Measurements from ENCODE around the gene JPT2.

JPT2 gene

DNA sequence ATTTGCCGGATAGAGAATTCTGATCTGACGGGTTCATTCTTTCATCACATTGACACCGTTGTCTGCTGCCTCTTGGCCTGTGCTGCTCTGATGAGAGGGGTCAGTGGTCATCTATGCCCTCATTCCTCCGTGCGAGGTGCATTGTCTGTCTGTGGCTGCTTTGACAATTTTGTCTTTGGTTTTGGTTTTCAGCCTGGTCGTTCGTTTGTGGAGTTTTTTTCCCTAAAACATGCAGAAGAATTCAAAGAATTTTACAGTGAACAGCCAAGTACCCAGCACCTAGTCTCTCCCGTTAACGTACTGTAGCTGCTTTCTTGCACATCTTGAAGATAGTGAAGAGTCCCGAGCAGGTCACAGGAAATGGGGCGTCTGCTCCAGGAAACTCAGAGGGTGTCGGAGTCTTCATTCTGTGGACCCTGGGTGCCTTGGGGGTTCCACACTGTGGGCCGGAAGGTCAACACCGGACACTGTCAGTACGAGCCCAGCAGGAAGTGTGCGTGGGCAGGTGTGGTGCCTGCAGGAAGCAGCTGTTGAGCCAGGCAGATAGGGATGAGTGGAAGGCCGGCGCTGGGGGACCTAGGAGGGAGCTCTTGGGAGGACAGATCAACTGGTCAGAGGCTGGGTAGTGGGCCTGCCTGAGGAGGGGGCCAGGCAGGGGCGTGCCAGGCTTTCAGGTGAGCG is 37.7 kb upstream of the JPT2 start (continued):
- TF ChIP-seq, protein P1, sequence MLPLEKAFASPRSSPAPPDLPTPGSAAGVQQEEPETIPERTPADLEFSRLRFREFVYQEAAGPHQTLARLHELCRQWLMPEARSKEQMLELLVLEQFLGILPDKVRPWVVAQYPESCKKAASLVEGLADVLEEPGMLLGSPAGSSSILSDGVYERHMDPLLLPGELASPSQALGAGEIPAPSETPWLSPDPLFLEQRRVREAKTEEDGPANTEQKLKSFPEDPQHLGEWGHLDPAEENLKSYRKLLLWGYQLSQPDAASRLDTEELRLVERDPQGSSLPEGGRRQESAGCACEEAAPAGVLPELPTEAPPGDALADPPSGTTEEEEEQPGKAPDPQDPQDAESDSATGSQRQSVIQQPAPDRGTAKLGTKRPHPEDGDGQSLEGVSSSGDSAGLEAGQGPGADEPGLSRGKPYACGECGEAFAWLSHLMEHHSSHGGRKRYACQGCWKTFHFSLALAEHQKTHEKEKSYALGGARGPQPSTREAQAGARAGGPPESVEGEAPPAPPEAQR (tag by site-specific recombination; IDR thresholded peaks at IDR 0.05): no peak
- no peak for TF ChIP-seq ZNF555 (tag by site-specific recombination; conservative IDR thresholded peaks at IDR 0.05)
- TF ChIP-seq ZNF302 (tag by site-specific recombination; IDR thresholded peaks at IDR 0.05; ENCODE audit: low read depth): no peak
- TF ChIP-seq ZNF776 (tag by site-specific recombination; IDR thresholded peaks at IDR 0.05; ENCODE audit: borderline replicate concordance): no peak
- TF ChIP-seq, protein P2, sequence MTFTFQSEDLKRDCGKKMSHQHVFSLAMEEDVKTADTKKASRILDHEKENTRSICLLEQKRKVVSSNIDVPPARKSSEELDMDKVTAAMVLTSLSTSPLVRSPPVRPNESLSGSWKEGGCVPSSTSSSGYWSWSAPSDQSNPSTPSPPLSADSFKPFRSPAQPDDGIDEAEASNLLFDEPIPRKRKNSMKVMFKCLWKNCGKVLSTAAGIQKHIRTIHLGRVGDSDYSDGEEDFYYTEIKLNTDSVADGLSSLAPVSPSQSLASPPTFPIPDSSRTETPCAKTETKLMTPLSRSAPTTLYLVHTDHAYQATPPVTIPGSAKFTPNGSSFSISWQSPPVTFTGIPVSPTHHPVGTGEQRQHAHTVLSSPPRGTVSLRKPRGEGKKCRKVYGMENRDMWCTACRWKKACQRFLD (tag by site-specific recombination; IDR thresholded peaks at IDR 0.05): no peak
- no peak for TF ChIP-seq SCRT1 (tag by site-specific recombination; IDR thresholded peaks at IDR 0.05; ENCODE audit: borderline replicate concordance)
- no peak for TF ChIP-seq ZNF530 (tag by site-specific recombination; IDR thresholded peaks at IDR 0.05; ENCODE audit: low read depth)
- TF ChIP-seq, protein P3, sequence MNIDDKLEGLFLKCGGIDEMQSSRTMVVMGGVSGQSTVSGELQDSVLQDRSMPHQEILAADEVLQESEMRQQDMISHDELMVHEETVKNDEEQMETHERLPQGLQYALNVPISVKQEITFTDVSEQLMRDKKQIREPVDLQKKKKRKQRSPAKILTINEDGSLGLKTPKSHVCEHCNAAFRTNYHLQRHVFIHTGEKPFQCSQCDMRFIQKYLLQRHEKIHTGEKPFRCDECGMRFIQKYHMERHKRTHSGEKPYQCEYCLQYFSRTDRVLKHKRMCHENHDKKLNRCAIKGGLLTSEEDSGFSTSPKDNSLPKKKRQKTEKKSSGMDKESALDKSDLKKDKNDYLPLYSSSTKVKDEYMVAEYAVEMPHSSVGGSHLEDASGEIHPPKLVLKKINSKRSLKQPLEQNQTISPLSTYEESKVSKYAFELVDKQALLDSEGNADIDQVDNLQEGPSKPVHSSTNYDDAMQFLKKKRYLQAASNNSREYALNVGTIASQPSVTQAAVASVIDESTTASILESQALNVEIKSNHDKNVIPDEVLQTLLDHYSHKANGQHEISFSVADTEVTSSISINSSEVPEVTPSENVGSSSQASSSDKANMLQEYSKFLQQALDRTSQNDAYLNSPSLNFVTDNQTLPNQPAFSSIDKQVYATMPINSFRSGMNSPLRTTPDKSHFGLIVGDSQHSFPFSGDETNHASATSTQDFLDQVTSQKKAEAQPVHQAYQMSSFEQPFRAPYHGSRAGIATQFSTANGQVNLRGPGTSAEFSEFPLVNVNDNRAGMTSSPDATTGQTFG (tag by site-specific recombination; IDR thresholded peaks at IDR 0.05; ENCODE audit: borderline replicate concordance): no peak
- no peak for TF ChIP-seq ZNF175 (tag by site-specific recombination; IDR thresholded peaks at IDR 0.05)

DNA sequence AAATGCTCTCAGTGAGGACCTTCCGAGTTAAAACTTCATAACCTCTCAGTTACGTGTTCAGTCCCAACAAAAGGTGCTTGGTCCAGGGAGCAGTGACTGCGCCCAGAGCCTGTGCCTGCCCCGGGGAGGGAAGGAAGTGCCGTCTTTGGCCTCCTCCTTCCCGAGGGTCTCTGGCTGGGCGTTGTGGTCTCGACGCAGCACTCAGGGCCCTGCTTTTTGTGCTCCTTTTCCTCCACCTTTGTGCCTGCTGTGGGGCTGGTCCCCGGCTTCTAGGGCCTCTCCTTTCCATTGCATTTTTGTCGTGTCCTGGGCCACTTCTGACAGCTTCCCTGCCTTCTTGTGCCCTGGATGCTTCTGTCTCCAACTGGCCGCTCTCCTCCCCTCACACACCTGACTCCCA is 36.8 kb upstream of the JPT2 start:
- peaks cover 2% of the 10 kb centered on the region; the same call in 1 of the 2 replicates for H3K4me1 ChIP-seq (ENCODE audit: control insufficient read depth, insufficient read depth, low read length)
- peaks cover 11 to 97% of the 10 kb centered on the region in 2 experiments; a peak in 2 of 3 replicates for H3K36me3 ChIP-seq (ENCODE audit: control insufficient read depth in 2 of 2, insufficient read depth in 1 of 2, low read length in 2 of 2)
- H3K4me3 ChIP-seq (ENCODE audit: low read depth, low read length): no peak overlapping the region
- H3K27ac ChIP-seq (ENCODE audit: extremely low read depth, low read depth, low read length): no peak overlapping the region
- CTCF ChIA-PET: no interaction called here
- H3K9me3 ChIP-seq (ENCODE audit: control insufficient read depth, insufficient read depth, low read depth, low read length): no peaks in the 10 kb centered on the region
- POLR2A ChIA-PET: no interaction called here
- no peak for TF ChIP-seq ZNF596 (tag by site-specific recombination; IDR thresholded peaks at IDR 0.05)
- no peak for TF ChIP-seq ZNF23 (tag by site-specific recombination; IDR thresholded peaks at IDR 0.05; ENCODE audit: borderline replicate concordance)
- TF ChIP-seq ZNF350 (tag by site-specific recombination; IDR thresholded peaks at IDR 0.05): no peak
- TF ChIP-seq KLF9 (tag by site-specific recombination; IDR thresholded peaks at IDR 0.05; ENCODE audit: low read depth): no peak
- no peak for TF ChIP-seq SALL2 (tag by site-specific recombination; IDR thresholded peaks at IDR 0.05; ENCODE audit: borderline replicate concordance)
- no peak for TF ChIP-seq ZNF248 (tag by site-specific recombination; IDR thresholded peaks at IDR 0.05)
- no peak for TF ChIP-seq ZFP37 (tag by site-specific recombination; IDR thresholded peaks at IDR 0.05)
- TF ChIP-seq, protein P4, sequence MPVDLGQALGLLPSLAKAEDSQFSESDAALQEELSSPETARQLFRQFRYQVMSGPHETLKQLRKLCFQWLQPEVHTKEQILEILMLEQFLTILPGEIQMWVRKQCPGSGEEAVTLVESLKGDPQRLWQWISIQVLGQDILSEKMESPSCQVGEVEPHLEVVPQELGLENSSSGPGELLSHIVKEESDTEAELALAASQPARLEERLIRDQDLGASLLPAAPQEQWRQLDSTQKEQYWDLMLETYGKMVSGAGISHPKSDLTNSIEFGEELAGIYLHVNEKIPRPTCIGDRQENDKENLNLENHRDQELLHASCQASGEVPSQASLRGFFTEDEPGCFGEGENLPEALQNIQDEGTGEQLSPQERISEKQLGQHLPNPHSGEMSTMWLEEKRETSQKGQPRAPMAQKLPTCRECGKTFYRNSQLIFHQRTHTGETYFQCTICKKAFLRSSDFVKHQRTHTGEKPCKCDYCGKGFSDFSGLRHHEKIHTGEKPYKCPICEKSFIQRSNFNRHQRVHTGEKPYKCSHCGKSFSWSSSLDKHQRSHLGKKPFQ (tag by site-specific recombination; IDR thresholded peaks at IDR 0.05): no peak
- TF ChIP-seq, protein P5, sequence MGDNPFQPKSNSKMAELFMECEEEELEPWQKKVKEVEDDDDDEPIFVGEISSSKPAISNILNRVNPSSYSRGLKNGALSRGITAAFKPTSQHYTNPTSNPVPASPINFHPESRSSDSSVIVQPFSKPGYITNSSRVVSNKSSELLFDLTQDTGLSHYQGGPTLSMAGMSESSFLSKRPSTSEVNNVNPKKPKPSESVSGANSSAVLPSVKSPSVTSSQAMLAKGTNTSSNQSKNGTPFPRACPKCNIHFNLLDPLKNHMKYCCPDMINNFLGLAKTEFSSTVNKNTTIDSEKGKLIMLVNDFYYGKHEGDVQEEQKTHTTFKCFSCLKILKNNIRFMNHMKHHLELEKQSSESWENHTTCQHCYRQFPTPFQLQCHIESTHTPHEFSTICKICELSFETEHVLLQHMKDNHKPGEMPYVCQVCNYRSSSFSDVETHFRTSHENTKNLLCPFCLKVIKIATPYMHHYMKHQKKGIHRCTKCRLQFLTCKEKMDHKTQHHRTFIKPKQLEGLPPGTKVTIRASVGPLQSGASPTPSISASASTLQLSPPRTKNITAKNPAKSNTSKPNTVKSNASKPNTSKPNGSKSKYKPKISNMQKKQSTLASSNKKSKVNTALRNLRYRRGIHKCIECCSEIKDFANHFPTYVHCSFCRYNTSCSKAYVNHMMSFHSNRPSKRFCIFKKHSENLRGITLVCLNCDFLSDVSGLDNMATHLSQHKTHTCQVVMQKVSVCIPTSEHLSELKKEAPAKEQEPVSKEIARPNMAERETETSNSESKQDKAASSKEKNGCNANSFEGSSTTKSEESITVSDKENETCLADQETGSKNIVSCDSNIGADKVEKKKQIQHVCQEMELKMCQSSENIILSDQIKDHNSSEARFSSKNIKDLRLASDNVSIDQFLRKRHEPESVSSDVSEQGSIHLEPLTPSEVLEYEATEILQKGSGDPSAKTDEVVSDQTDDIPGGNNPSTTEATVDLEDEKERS (tag by site-specific recombination; IDR thresholded peaks at IDR 0.05): no peak
